Testis (tissue), 2 donors: ENCODE data around the gene TAF1B.

Source experiments
- CTCF ChIP-seq, 3 experiments: fragments of 450-650 bp in 2 of 3; fragments of 200-600 bp in 1 of 3; sonication (generic) in 1 of 3; IDR thresholded peaks; one replicate each; pipeline ENCODE4 v1.5.1; 2016 to 2019; ENCODE audit warnings: antibody characterized with exemption in 3 of 3, mild to moderate bottlenecking in 2 of 3, moderate library complexity in 1 of 3
- POLR2A ChIP-seq: fragments of 450-650 bp; IDR thresholded peaks from one replicate; pipeline ENCODE4 v1.6.1; 2017; ENCODE audit warnings: antibody characterized with exemption, mild to moderate bottlenecking, moderate library complexity

DNA sequence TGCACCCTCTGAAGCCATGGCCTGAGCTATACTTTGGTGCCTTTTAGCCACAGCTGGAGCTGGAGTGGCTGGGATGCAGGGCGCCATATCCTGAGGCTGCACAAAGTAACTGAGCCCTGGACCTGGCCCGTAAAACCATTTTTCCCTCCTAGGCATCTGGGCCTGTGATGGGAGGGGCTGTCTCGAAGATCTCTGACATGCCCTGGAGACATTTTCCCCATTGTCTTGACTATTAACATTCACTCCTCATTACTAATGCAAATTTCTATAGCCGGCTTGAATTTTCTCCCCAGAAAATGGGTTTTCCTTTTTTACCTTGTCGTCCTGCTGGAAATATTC lies 15.4 kb downstream of the TAF1B start:
- TF ChIP-seq CTCF (IDR thresholded peaks at IDR 0.05) (no peak), POLR2A (no peak)
